Central memory CD8-positive, alpha-beta T cell (primary cell): ENCODE data around the gene CDH12.

Source experiments
- ATAC-seq: fragments of 150-1000 bp; cut with Tn5 transposase; replicated peaks from 2 replicates; pipeline ENCODE4 v1.10.0; 2022; ENCODE audit warnings: mild to moderate bottlenecking, moderate FRiP score, moderate number of reproducible peaks; ENCODE audit not compliant: poor library complexity, severe bottlenecking; ENCODE audit errors: extremely low read depth
- DNase-seq, 2 donors: peaks; one replicate each; pipeline ENCODE4 v3.0.0; 2021; ENCODE audit warnings: low spot score in 2 of 2
- H3K27ac Mint-ChIP-seq: one replicate; pipeline ENCODE4 v1.8.0; 2022; ENCODE audit warnings: low read depth, mild to moderate bottlenecking, moderate library complexity, mixed read lengths
- H3K27me3 Mint-ChIP-seq: one replicate; pipeline ENCODE4 v1.8.0; 2022; ENCODE audit warnings: mixed read lengths
- H3K36me3 Mint-ChIP-seq: one replicate; pipeline ENCODE4 v1.8.0; 2022; ENCODE audit warnings: mild to moderate bottlenecking, moderate library complexity, mixed read lengths; ENCODE audit not compliant: insufficient read depth
- H3K4me1 Mint-ChIP-seq: one replicate; pipeline ENCODE4 v1.8.0; 2022; ENCODE audit warnings: mixed read lengths
- H3K4me3 Mint-ChIP-seq: one replicate; pipeline ENCODE4 v1.8.0; 2022; ENCODE audit warnings: mild to moderate bottlenecking, moderate library complexity, mixed read lengths
- H3K9me3 Mint-ChIP-seq: one replicate; pipeline ENCODE4 v1.8.0; 2022; ENCODE audit warnings: mixed read lengths

CDH12 gene

GRCh38 chr5:21826884-21827283 lies 1026.3 kb downstream of the CDH12 start:
- DNase-seq = no peak
- H3K36me3 Mint-ChIP-seq = no peaks in the 10 kb centered on the region
- peaks cover 23% of the 10 kb centered on the region for H3K9me3 Mint-ChIP-seq
- ATAC-seq = no peak
- H3K27me3 Mint-ChIP-seq = no peaks in the 10 kb centered on the region
- H3K4me3 Mint-ChIP-seq = no peak overlapping the region
- no peaks in the 10 kb centered on the region for H3K4me1 Mint-ChIP-seq
- no peak overlapping the region for H3K27ac Mint-ChIP-seq

- Mint-ChIP-seq H3K9me3 (peaks cover 28% of the 10 kb centered on the region), H3K36me3 (no peaks in the 10 kb centered on the region), H3K27ac (no peak overlapping the region), H3K4me3 (no peak overlapping the region), H3K27me3 (no peaks in the 10 kb centered on the region), H3K4me1 (no peaks in the 10 kb centered on the region)
- no peak for DNase-seq
- ATAC-seq = no peak
These were observed 1029.6 kb downstream of the CDH12 start for GRCh38 chr5:21823588-21823987.

- no peak for DNase-seq
- H3K9me3 Mint-ChIP-seq = peaks cover 25% of the 10 kb centered on the region
- no peak for ATAC-seq
- no peaks in the 10 kb centered on the region for H3K27me3 Mint-ChIP-seq
- no peaks in the 10 kb centered on the region for H3K36me3 Mint-ChIP-seq
- H3K4me3 Mint-ChIP-seq = no peak overlapping the region
- no peak overlapping the region for H3K27ac Mint-ChIP-seq
- H3K4me1 Mint-ChIP-seq = no peaks in the 10 kb centered on the region
These were observed 1030.0 kb downstream of the CDH12 start for GRCh38 chr5:21823076-21823574.

- Mint-ChIP-seq H3K4me3 (no peak overlapping the region), H3K27me3 (no peaks in the 10 kb centered on the region), H3K27ac (no peak overlapping the region), H3K36me3 (no peaks in the 10 kb centered on the region), H3K9me3 (peaks cover 14% of the 10 kb centered on the region), H3K4me1 (no peaks in the 10 kb centered on the region)
- ATAC-seq (no peak), DNase-seq (no peak)
These were observed 1032.6 kb downstream of the CDH12 start for GRCh38 chr5:21820527-21820926.

- H3K4me3 Mint-ChIP-seq = no peak overlapping the region
These were observed 1034.8 kb downstream of the CDH12 start for GRCh38 chr5:21818370-21818720.

GRCh38 chr5:21817668-21818369 lies 1035.3 kb downstream of the CDH12 start:
- Mint-ChIP-seq H3K36me3 (no peaks in the 10 kb centered on the region), H3K27me3 (no peaks in the 10 kb centered on the region), H3K9me3 (peaks cover 6% of the 10 kb centered on the region), H3K27ac (no peak overlapping the region), H3K4me1 (no peaks in the 10 kb centered on the region), H3K4me3 (no peak overlapping the region)
- ATAC-seq (no peak), DNase-seq (no peak)

More at GRCh38 chr5:21818370-21818720, 1034.8 kb downstream of the CDH12 start:
- H3K27ac Mint-ChIP-seq = no peak overlapping the region
- H3K36me3 Mint-ChIP-seq = no peaks in the 10 kb centered on the region
- no peaks in the 10 kb centered on the region for H3K4me1 Mint-ChIP-seq
- DNase-seq (no peak), ATAC-seq (no peak)
- H3K9me3 Mint-ChIP-seq = peaks cover 6% of the 10 kb centered on the region
- H3K27me3 Mint-ChIP-seq = no peaks in the 10 kb centered on the region

GRCh38 chr5:21810737-21811316 lies 1042.3 kb downstream of the CDH12 start:
- no peaks in the 10 kb centered on the region for H3K36me3 Mint-ChIP-seq
- H3K27me3 Mint-ChIP-seq = no peaks in the 10 kb centered on the region
- no peak overlapping the region for H3K27ac Mint-ChIP-seq
- H3K4me3 Mint-ChIP-seq = no peak overlapping the region
- H3K4me1 Mint-ChIP-seq = no peaks in the 10 kb centered on the region
- H3K9me3 Mint-ChIP-seq = peaks cover 10% of the 10 kb centered on the region
- no peak for ATAC-seq
- no peak for DNase-seq

GRCh38 chr5:21809611-21810010 lies 1043.5 kb downstream of the CDH12 start:
- DNase-seq (no peak), ATAC-seq (no peak)
- Mint-ChIP-seq H3K36me3 (no peaks in the 10 kb centered on the region), H3K4me3 (no peak overlapping the region), H3K27ac (no peak overlapping the region), H3K9me3 (peaks cover 10% of the 10 kb centered on the region), H3K27me3 (no peaks in the 10 kb centered on the region), H3K4me1 (no peaks in the 10 kb centered on the region)

GRCh38 chr5:21807953-21808352 lies 1045.2 kb downstream of the CDH12 start:
- ATAC-seq (no peak), DNase-seq (no peak)
- Mint-ChIP-seq H3K36me3 (no peaks in the 10 kb centered on the region), H3K4me3 (no peak overlapping the region), H3K27ac (no peak overlapping the region), H3K9me3 (peaks cover 10% of the 10 kb centered on the region), H3K27me3 (no peaks in the 10 kb centered on the region), H3K4me1 (no peaks in the 10 kb centered on the region)

- no peak overlapping the region for H3K4me3 Mint-ChIP-seq
- peaks cover 10% of the 10 kb centered on the region for H3K9me3 Mint-ChIP-seq
- no peaks in the 10 kb centered on the region for H3K27me3 Mint-ChIP-seq
- H3K27ac Mint-ChIP-seq = no peak overlapping the region
- no peak for ATAC-seq
- H3K4me1 Mint-ChIP-seq = no peaks in the 10 kb centered on the region
- H3K36me3 Mint-ChIP-seq = no peaks in the 10 kb centered on the region
- no peak for DNase-seq
These were observed 1046.2 kb downstream of the CDH12 start for GRCh38 chr5:21806943-21807342.

GRCh38 chr5:21806271-21806670 lies 1046.9 kb downstream of the CDH12 start:
- Mint-ChIP-seq H3K9me3 (peaks cover 10% of the 10 kb centered on the region), H3K36me3 (no peaks in the 10 kb centered on the region), H3K27me3 (no peaks in the 10 kb centered on the region), H3K4me3 (no peak overlapping the region), H3K4me1 (no peaks in the 10 kb centered on the region), H3K27ac (no peak overlapping the region)
- ATAC-seq (no peak), DNase-seq (no peak)

GRCh38 chr5:21802869-21803490 lies 1050.2 kb downstream of the CDH12 start:
- H3K27me3 Mint-ChIP-seq = no peaks in the 10 kb centered on the region
- no peaks in the 10 kb centered on the region for H3K4me1 Mint-ChIP-seq
- DNase-seq = no peak
- H3K36me3 Mint-ChIP-seq = no peaks in the 10 kb centered on the region
- no peak overlapping the region for H3K27ac Mint-ChIP-seq
- H3K4me3 Mint-ChIP-seq = no peak overlapping the region
- no peak for ATAC-seq
- H3K9me3 Mint-ChIP-seq = peaks cover 13% of the 10 kb centered on the region

- Mint-ChIP-seq H3K36me3 (no peaks in the 10 kb centered on the region), H3K9me3 (peaks cover 13% of the 10 kb centered on the region), H3K4me3 (no peak overlapping the region), H3K27me3 (no peaks in the 10 kb centered on the region), H3K27ac (no peak overlapping the region), H3K4me1 (no peaks in the 10 kb centered on the region)
- ATAC-seq = no peak
- no peak for DNase-seq
These were observed 1051.0 kb downstream of the CDH12 start for GRCh38 chr5:21802100-21802499.
